GM23248 (cell line): ENCODE data around the gene OPHN1. TPM values are rescaled to one million over a fixed set of nuclear protein-coding genes. Genes with fewer than 3 reads are reported as not detected.

ENCODE experiments used
- DNase-seq: peaks from one replicate; pipeline ENCODE4 v3.0.0-alpha.2; 2015
- H2AFZ ChIP-seq: fragments of 200-600 bp; sonication (generic); 2 replicates; pipeline ENCODE4 v1.6.1; 2016; ENCODE audit warnings: antibody characterized with exemption
- H3F3A ChIP-seq: fragments of 200-600 bp; sonication (generic); 2 replicates; pipeline ENCODE4 v1.6.1; 2016; ENCODE audit warnings: mild to moderate bottlenecking, antibody characterized with exemption, mixed run types; ENCODE audit not compliant: insufficient read depth
- H3K27ac ChIP-seq: fragments of 200-600 bp; sonication (generic); 2 replicates; pipeline ENCODE4 v1.5.1; 2016; ENCODE audit warnings: mild to moderate bottlenecking
- H3K27me3 ChIP-seq: fragments of 200-600 bp; sonication (generic); replicated peaks from 2 replicates; pipeline ENCODE4 v1.6.1; 2016; ENCODE audit warnings: mild to moderate bottlenecking; ENCODE audit not compliant: insufficient read depth
- H3K36me3 ChIP-seq: fragments of 200-600 bp; sonication (generic); 2 replicates; pipeline ENCODE4 v1.6.1; 2016; ENCODE audit warnings: low read depth, mild to moderate bottlenecking
- H3K4me1 ChIP-seq: fragments of 200-600 bp; sonication (generic); 2 replicates; pipeline ENCODE4 v1.6.1; 2016; ENCODE audit warnings: mild to moderate bottlenecking; ENCODE audit not compliant: insufficient read depth
- H3K4me2 ChIP-seq: fragments of 200-600 bp; sonication (generic); one replicate; pipeline ENCODE4 v1.6.1; 2016; ENCODE audit warnings: mild to moderate bottlenecking; ENCODE audit not compliant: unreplicated experiment
- H3K4me3 ChIP-seq: fragments of 200-600 bp; sonication (generic); 2 replicates; pipeline ENCODE4 v1.5.1; 2016; ENCODE audit warnings: mild to moderate bottlenecking
- H3K79me2 ChIP-seq: fragments of 200-600 bp; sonication (generic); 2 replicates; pipeline ENCODE4 v1.6.1; 2016; ENCODE audit warnings: mild to moderate bottlenecking; ENCODE audit not compliant: insufficient read depth
- H3K9ac ChIP-seq: fragments of 200-600 bp; sonication (generic); 2 replicates; pipeline ENCODE4 v1.6.1; 2016; ENCODE audit warnings: mild to moderate bottlenecking
- H3K9me2 ChIP-seq: fragments of 200-600 bp; sonication (generic); 2 replicates; pipeline ENCODE4 v1.6.1; 2016; ENCODE audit warnings: mixed run types, mild to moderate bottlenecking, moderate library complexity; ENCODE audit not compliant: insufficient read depth
- H3K9me3 ChIP-seq: fragments of 200-600 bp; sonication (generic); one replicate; pipeline ENCODE4 v1.6.1; 2017; ENCODE audit warnings: low read depth
- H4K20me1 ChIP-seq: fragments of 200-600 bp; sonication (generic); 2 replicates; pipeline ENCODE4 v1.6.0; 2016; ENCODE audit not compliant: insufficient read depth
- EZH2 ChIP-seq: fragments of 200-600 bp; sonication (generic); IDR thresholded peaks from 2 replicates; pipeline ENCODE4 v1.6.1; 2018; ENCODE audit warnings: antibody characterized with exemption, mild to moderate bottlenecking; ENCODE audit not compliant: insufficient read depth, poor library complexity, severe bottlenecking
- EZH2phosphoT487 ChIP-seq: fragments of 200-600 bp; sonication (generic); IDR thresholded peaks from 2 replicates; pipeline ENCODE4 v1.6.1; 2018; ENCODE audit warnings: antibody characterized with exemption, moderate library complexity, mild to moderate bottlenecking, low read depth; ENCODE audit not compliant: insufficient read depth
- WGBS, 2 experiments: methylation state at CpG; one replicate each; pipeline ENCODE4 v1.1.6; 2015 to 2017; ENCODE audit warnings: low lambda C conversion rate in 2 of 2, low coverage in 1 of 2; ENCODE audit errors: missing lambda C conversion rate in 2 of 2; 5-methylcytosine and 5-hydroxymethylcytosine counted together
- in situ Hi-C: fragments of 300-500 bp; cut with MboI; formaldehyde crosslinking; loops from 2 replicates; pipeline ENCODE4 v1.15.0; 2020
- polyA plus RNA-seq: library from polyadenylated mRNA; unstranded; fragments of >200 nt; fragmentation: Nextera tagmentation; extraction: Ambion mirVana; gene quantifications from 2 replicates; pipeline ENCODE4 v1.2.1, GENCODE V29; 2016
- total RNA-seq: library from RNA; depleted of rRNA; stranded (reverse); fragments of >200 nt; shearing (Covaris generic); gene quantifications from 2 replicates; pipeline ENCODE4 v1.2.3, GENCODE V29; 2014

Gene OPHN1
- total and polyA plus RNA-seq, 2 experiments from 2014 or later, result 4.3 to 4.5 TPM

GRCh38 chrX:68133181-68133580 lies 300.1 kb downstream of the OPHN1 start:
- H3K9ac ChIP-seq, result no peak overlapping the region
- no peaks in the 10 kb centered on the region for H3K9me2 ChIP-seq
- H3K79me2 ChIP-seq, result no peaks in the 10 kb centered on the region
- no peaks in the 10 kb centered on the region for H3K36me3 ChIP-seq
- no peaks in the 10 kb centered on the region for H3K27me3 ChIP-seq
- no peak overlapping the region for H2AFZ ChIP-seq
- in situ Hi-C loops, result no loop called here
- H3K4me1 ChIP-seq, result no peaks in the 10 kb centered on the region
- H3K27ac ChIP-seq, result no peak overlapping the region
- 20 to 27% methylated on average over 4 of the region's 4 CpGs for WGBS, 2 experiments
- H3K4me3 ChIP-seq, result no peak overlapping the region
- TF ChIP-seq EZH2, result no peak
- no peak for TF ChIP-seq EZH2phosphoT487
- H3F3A ChIP-seq, result no peaks in the 10 kb centered on the region
- no peak overlapping the region for H3K4me2 ChIP-seq
- no peaks in the 10 kb centered on the region for H3K9me3 ChIP-seq
- DNase-seq, result peak; percentile 4
- H4K20me1 ChIP-seq, result no peaks in the 10 kb centered on the region

GRCh38 chrX:68132749-68133148 lies 300.5 kb downstream of the OPHN1 start:
- Histone ChIP-seq H3K36me3 (no peaks in the 10 kb centered on the region), H3K4me2 (no peak overlapping the region), H3F3A (no peaks in the 10 kb centered on the region), H3K79me2 (no peaks in the 10 kb centered on the region), H3K9ac (no peak overlapping the region), H2AFZ (no peak overlapping the region), H3K9me2 (no peaks in the 10 kb centered on the region), H3K4me3 (no peak overlapping the region), H3K4me1 (no peaks in the 10 kb centered on the region), H3K27ac (no peak overlapping the region), H3K27me3 (no peaks in the 10 kb centered on the region), H4K20me1 (no peaks in the 10 kb centered on the region), H3K9me3 (no peaks in the 10 kb centered on the region)
- DNase-seq, result no peak
- TF ChIP-seq EZH2 (no peak), EZH2phosphoT487 (no peak)
- in situ Hi-C loops, result no loop called here
- WGBS, 2 experiments, result 99% methylated on average over 16 to 29 of the region's 29 CpGs

- 100% methylated on average over 1 to 2 of the region's 2 CpGs for WGBS, 2 experiments
- Histone ChIP-seq H3K9me2 (no peaks in the 10 kb centered on the region), H3K27me3 (no peaks in the 10 kb centered on the region)
Observed at GRCh38 chrX:68121835-68122234, 311.5 kb downstream of the OPHN1 start.

GRCh38 chrX:68121371-68121770 lies 311.9 kb downstream of the OPHN1 start:
- no peak for TF ChIP-seq EZH2phosphoT487
- no peak for TF ChIP-seq EZH2
- Histone ChIP-seq H4K20me1 (no peaks in the 10 kb centered on the region; the same call in 1 of the 2 replicates), H3K4me1 (no peaks in the 10 kb centered on the region), H2AFZ (no peak overlapping the region), H3K27ac (no peak overlapping the region), H3K9me3 (no peaks in the 10 kb centered on the region), H3K9me2 (no peaks in the 10 kb centered on the region), H3K36me3 (no peaks in the 10 kb centered on the region), H3K27me3 (no peaks in the 10 kb centered on the region), H3K4me3 (no peak overlapping the region), H3K4me2 (no peak overlapping the region), H3K79me2 (no peaks in the 10 kb centered on the region), H3K9ac (no peak overlapping the region), H3F3A (no peaks in the 10 kb centered on the region)
- WGBS, 2 experiments, result 0 to 36% methylated on average over 1 of the region's 1 CpG
- in situ Hi-C loops, result no loop called here
- DNase-seq, result no peak

More at GRCh38 chrX:68121835-68122234, 311.5 kb downstream of the OPHN1 start:
- Histone ChIP-seq H3K4me3 (no peak overlapping the region), H3K9me3 (no peaks in the 10 kb centered on the region), H3K4me1 (no peaks in the 10 kb centered on the region), H2AFZ (no peak overlapping the region), H3K4me2 (no peak overlapping the region), H4K20me1 (no peaks in the 10 kb centered on the region; the same call in 1 of the 2 replicates), H3K9ac (no peak overlapping the region), H3K79me2 (no peaks in the 10 kb centered on the region), H3F3A (no peaks in the 10 kb centered on the region), H3K27ac (no peak overlapping the region), H3K36me3 (no peaks in the 10 kb centered on the region)
- in situ Hi-C loops, result no loop called here
- no peak for DNase-seq
- TF ChIP-seq EZH2phosphoT487 (no peak), EZH2 (no peak)

- H3K4me3 ChIP-seq, result no peak overlapping the region
- H3K27me3 ChIP-seq, result no peaks in the 10 kb centered on the region
- no peaks in the 10 kb centered on the region for H3K9me2 ChIP-seq
- in situ Hi-C loops, result no loop called here
- H3K9ac ChIP-seq, result no peak overlapping the region
- H3K4me1 ChIP-seq, result no peaks in the 10 kb centered on the region
- no peak overlapping the region for H3K4me2 ChIP-seq
- H3K36me3 ChIP-seq, result no peaks in the 10 kb centered on the region
- H3F3A ChIP-seq, result no peaks in the 10 kb centered on the region
- TF ChIP-seq EZH2, result no peak
- no peak for TF ChIP-seq EZH2phosphoT487
- no peak overlapping the region for H2AFZ ChIP-seq
- H4K20me1 ChIP-seq, result no peaks in the 10 kb centered on the region
- no peaks in the 10 kb centered on the region for H3K9me3 ChIP-seq
- DNase-seq, result no peak
- no peak overlapping the region for H3K27ac ChIP-seq
- no peaks in the 10 kb centered on the region for H3K79me2 ChIP-seq
Observed at GRCh38 chrX:68115371-68115770, 317.9 kb downstream of the OPHN1 start.
